Measurements from ENCODE around the gene SLC26A11. TPM values are rescaled to one million over a fixed set of nuclear protein-coding genes. Genes with fewer than 3 reads are reported as not detected.
A peak's percentile ranks its signal among the peaks of the same experiment; 100 is the strongest.
"Not testable (repeated sequence)": the region's sequence is repeated elsewhere in the genome, so short reads cannot be mapped to it uniquely, and the experiment has no call there.

Gene SLC26A11
- total RNA-seq, 4 donors from 2014 or later, result 10.0 to 38.7 (median 16.0) TPM

DNA sequence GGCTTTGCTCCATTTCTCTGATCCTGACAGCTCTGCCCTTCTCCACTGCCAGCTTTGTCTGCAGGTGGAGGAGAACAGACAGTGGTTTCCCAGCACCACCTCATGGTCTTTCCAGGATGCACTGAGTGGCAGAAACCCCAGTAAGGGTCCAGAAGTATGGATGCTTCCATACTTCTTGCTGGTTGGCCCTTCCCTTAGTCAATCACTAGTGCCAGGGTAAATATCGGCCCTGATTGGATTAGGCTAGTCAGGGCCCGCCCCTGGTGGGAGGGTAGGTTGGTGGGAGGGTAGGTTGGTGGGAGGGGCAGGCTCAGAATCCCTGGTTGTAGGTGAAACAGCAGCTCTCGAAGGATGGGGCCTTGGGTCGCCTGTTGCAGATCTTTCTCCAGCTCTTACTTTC lies 50.6 kb downstream of the SLC26A11 start:
- no peaks in the 10 kb centered on the region for H3K9me3 ChIP-seq
- DNase-seq, result no peak
- H3K27ac ChIP-seq, result no peak overlapping the region
- H3K36me3 ChIP-seq, result no peaks in the 10 kb centered on the region
- intact Hi-C loops (cut with DNase I; ENCODE audit: low total_unique reads), result no loop called here
- no peak overlapping the region for H3K4me3 ChIP-seq
- TF ChIP-seq POLR2A (IDR thresholded peaks at IDR 0.05), result no peak
- H3K4me1 ChIP-seq, result no peaks in the 10 kb centered on the region
- H3K27me3 ChIP-seq, result no peaks in the 10 kb centered on the region

DNA sequence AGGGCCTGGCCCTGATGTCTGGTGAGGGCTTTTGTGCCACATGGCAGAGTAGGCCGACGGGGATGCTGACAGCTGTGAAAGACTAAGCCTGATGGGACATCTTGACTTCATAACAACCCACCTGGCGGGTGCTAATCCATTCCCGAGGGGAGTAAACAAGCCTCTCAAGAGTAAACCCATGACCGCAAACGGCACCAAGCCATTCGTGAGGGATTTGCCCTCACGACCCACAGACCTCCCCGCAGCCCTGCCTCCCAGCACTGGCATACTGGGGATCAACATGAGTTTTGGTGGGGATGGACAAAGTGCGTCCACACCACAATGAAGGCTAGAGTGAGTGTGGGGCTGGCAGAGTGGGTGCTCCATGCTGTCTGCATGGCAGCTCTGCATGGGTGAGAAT lies 52.1 kb downstream of the SLC26A11 start:
- Histone ChIP-seq H3K27me3 (no peaks in the 10 kb centered on the region), H3K9me3 (no peaks in the 10 kb centered on the region), H3K27ac (no peak overlapping the region), H3K4me1 (no peaks in the 10 kb centered on the region), H3K36me3 (no peaks in the 10 kb centered on the region), H3K4me3 (no peak overlapping the region)
- DNase-seq, result no peak
- intact Hi-C loops (cut with DNase I; ENCODE audit: low total_unique reads), result no loop called here
- TF ChIP-seq POLR2A (IDR thresholded peaks at IDR 0.05), result no peak
- TF ChIP-seq, protein P1, sequence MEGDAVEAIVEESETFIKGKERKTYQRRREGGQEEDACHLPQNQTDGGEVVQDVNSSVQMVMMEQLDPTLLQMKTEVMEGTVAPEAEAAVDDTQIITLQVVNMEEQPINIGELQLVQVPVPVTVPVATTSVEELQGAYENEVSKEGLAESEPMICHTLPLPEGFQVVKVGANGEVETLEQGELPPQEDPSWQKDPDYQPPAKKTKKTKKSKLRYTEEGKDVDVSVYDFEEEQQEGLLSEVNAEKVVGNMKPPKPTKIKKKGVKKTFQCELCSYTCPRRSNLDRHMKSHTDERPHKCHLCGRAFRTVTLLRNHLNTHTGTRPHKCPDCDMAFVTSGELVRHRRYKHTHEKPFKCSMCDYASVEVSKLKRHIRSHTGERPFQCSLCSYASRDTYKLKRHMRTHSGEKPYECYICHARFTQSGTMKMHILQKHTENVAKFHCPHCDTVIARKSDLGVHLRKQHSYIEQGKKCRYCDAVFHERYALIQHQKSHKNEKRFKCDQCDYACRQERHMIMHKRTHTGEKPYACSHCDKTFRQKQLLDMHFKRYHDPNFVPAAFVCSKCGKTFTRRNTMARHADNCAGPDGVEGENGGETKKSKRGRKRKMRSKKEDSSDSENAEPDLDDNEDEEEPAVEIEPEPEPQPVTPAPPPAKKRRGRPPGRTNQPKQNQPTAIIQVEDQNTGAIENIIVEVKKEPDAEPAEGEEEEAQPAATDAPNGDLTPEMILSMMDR (IDR thresholded peaks at IDR 0.05), result no peak

- no peaks in the 10 kb centered on the region for H3K4me1 ChIP-seq
- no peak for TF ChIP-seq POLR2A (IDR thresholded peaks at IDR 0.05)
- TF ChIP-seq, protein P1 (IDR thresholded peaks at IDR 0.05), result no peak
- H3K27ac ChIP-seq, result no peak overlapping the region
- H3K9me3 ChIP-seq, result no peaks in the 10 kb centered on the region
- no peaks in the 10 kb centered on the region for H3K27me3 ChIP-seq
- no peaks in the 10 kb centered on the region for H3K36me3 ChIP-seq
- DNase-seq, result no peak
- H3K4me3 ChIP-seq, result no peak overlapping the region
- intact Hi-C loops (cut with DNase I; ENCODE audit: low total_unique reads), result no loop called here
Observed at GRCh38 chr17:80274331-80274730, 54.1 kb downstream of the SLC26A11 start.

DNA sequence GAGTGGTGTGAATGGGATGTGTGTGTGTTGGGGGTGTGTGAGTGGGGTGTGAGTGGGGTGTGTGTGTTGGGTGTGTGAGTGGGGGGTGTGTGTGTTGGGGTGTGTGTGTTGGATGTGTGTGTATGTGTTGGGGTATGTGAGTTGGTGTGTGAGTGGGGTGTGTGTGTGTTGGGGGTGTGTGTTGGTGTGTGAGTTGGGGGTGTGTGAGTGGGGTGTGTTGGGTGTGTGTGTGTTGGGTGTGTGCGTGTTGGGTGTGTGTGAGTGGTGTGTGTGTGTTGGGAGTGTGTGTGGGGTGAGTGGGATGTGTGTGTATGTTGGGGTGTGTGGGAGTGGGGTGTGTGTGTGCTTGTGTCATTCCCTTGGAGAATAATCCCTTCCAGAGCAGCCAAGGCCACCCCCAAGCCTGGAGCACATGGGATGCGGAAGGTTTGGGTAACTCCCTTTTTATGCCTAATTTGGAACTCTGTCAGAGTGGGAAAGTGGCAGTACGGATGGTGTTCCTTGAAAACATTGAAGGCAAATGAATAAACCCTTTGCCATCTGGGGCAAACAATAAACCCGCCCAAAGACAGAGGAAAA lies 54.7 kb downstream of the SLC26A11 start:
- H3K9me3 ChIP-seq, result no peaks in the 10 kb centered on the region
- no peak overlapping the region for H3K27ac ChIP-seq
- no peaks in the 10 kb centered on the region for H3K27me3 ChIP-seq
- DNase-seq, result no peak
- intact Hi-C loops (cut with DNase I; ENCODE audit: low total_unique reads), result no loop called here
- no peak overlapping the region for H3K4me3 ChIP-seq
- H3K4me1 ChIP-seq, result no peaks in the 10 kb centered on the region
- no peaks in the 10 kb centered on the region for H3K36me3 ChIP-seq
- TF ChIP-seq, protein P1 (IDR thresholded peaks at IDR 0.05), result no peak
- no peak for TF ChIP-seq POLR2A (IDR thresholded peaks at IDR 0.05)

DNA sequence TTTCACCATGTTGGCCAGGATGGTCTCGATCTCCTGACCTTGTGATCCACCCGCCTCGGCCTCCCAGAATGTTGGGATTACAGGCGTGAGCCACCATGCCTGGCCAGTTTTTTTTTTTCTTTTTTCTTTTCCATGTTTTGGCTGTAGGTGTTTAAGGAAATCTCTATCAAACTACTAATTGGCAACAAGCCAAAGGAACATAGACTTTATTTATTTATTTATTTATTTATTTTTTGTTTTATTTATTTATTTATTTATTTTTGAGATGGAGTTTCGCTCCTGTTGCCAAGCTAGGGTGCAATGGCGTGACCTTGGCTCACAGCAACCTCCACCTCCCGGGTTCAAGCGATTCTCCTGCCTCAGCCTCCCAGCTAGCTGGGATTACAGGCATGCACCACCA lies 55.6 kb downstream of the SLC26A11 start:
- H3K27me3 ChIP-seq, H3K36me3 ChIP-seq: not testable (repeated sequence)

DNA sequence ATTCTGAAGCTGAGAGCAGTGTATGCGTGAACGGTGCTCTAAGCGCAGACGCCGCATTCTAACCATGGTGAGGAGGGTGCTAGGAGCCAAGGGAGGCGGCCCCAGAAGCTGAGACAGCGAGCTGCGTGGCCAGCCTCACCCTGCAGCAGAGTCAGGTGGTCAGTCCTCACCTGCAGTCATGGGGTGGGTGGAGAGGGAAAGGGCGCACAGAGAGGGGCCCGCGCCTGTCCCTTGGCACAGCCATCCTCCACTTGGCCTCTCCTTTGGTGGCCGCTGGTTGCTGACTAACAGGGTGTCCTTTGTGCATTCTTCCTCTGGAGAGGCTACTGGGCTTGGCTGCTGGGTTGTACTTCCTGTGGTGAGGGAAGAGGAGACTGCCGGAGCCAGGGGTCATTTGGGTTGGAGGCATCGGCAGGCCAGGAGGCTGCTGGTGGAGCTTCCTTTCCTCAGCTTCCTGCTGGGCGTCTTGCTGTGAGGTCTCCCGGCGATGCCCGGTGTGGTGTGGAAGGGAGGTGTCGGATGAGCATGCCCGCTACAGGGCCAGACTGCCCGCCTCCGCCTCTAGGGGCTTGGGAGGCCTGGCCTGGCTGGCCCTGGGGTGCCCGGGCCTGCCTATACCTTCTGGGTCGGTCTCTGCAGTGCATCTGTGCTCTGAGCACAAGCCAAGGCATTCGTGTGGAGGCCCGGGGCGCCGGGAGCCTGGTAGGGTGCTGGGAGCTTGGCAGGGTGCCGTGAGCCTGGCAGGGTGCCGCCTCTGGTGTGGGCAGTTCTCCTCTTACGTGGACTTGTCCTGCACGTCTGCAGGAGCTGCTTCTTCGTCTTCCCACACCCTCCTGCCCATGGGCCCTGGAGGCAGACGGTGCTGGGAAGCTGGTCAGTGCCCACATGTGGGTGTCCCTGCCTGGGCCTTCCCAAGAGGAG lies 57.8 kb downstream of the SLC26A11 start:
- peak in 1 of 2 donors; percentile 37 for DNase-seq
- Histone ChIP-seq H3K27ac (no peak overlapping the region), H3K4me3 (no peak overlapping the region), H3K36me3 (no peaks in the 10 kb centered on the region), H3K27me3 (no peaks in the 10 kb centered on the region), H3K4me1 (no peaks in the 10 kb centered on the region), H3K9me3 (no peaks in the 10 kb centered on the region)
- intact Hi-C loops (cut with DNase I; ENCODE audit: low total_unique reads), result no loop called here
- TF ChIP-seq, protein P1 (IDR thresholded peaks at IDR 0.05), result no peak
- TF ChIP-seq POLR2A (IDR thresholded peaks at IDR 0.05), result no peak

More for the DNA sequence above, 55.6 kb downstream of the SLC26A11 start:
- intact Hi-C loops (cut with DNase I; ENCODE audit: low total_unique reads); H3K4me3 ChIP-seq; DNase-seq; H3K9me3 ChIP-seq; H3K27ac ChIP-seq; H3K4me1 ChIP-seq: not testable (repeated sequence)

Data from uterus (tissue), 4 donors.